ENCODE measurements around the gene UPK2.
"Not testable (repeated sequence)": the region's sequence is repeated elsewhere in the genome, so short reads cannot be mapped to it uniquely, and the experiment has no call there.

The UPK2 gene

GRCh38 chr11:118988280-118988679 lies 32.2 kb downstream of the UPK2 start:
- in situ Hi-C loops (cut with HindIII; ENCODE audit: low sequenced_read_pairs): no loop called here
- no peak for DNase-seq (ENCODE audit: low read depth)
- H3K4me3 ChIP-seq (ENCODE audit: low read depth, low read length): no peak overlapping the region
- TF ChIP-seq CTCF (IDR thresholded peaks at IDR 0.05; ENCODE audit: low read depth, low read length, missing control alignments): no peak

GRCh38 chr11:118991486-118992038 lies 35.5 kb downstream of the UPK2 start:
- in situ Hi-C loops (cut with HindIII; ENCODE audit: low sequenced_read_pairs); DNase-seq (ENCODE audit: low read depth); H3K4me3 ChIP-seq (ENCODE audit: low read depth, low read length): not testable (repeated sequence)

GRCh38 chr11:118996926-118997626 lies 41.0 kb downstream of the UPK2 start:
- peak overlapping the region; percentile 66 for H3K4me3 ChIP-seq (ENCODE audit: low read depth, low read length)
- no peak for DNase-seq (ENCODE audit: low read depth)
- in situ Hi-C loops (cut with HindIII; ENCODE audit: low sequenced_read_pairs): no loop called here
- peak; percentile 27 for TF ChIP-seq CTCF (IDR thresholded peaks at IDR 0.05; ENCODE audit: low read depth, low read length, missing control alignments)

GRCh38 chr11:118997627-118998387 lies 41.7 kb downstream of the UPK2 start, which contains the start of gene CENATAC:
Gene CENATAC, plus strand, starts transcription at chr11:118998138. Its CDS starts 60 bp downstream, at chr11:118998198.
- peak within 1 kb of the TSS; percentile 66 for H3K4me3 ChIP-seq (ENCODE audit: low read depth, low read length)
- peak; percentile 45 for DNase-seq (ENCODE audit: low read depth)
- TF ChIP-seq CTCF (IDR thresholded peaks at IDR 0.05; ENCODE audit: low read depth, low read length, missing control alignments): no peak
- in situ Hi-C loops (cut with HindIII; ENCODE audit: low sequenced_read_pairs): no loop called here

GRCh38 chr11:118998388-118998717 lies 42.3 kb downstream of the UPK2 start:
- in situ Hi-C loops (cut with HindIII; ENCODE audit: low sequenced_read_pairs): no loop called here
- peak overlapping the region; percentile 66 for H3K4me3 ChIP-seq (ENCODE audit: low read depth, low read length)
- DNase-seq (ENCODE audit: low read depth): no peak
- no peak for TF ChIP-seq CTCF (IDR thresholded peaks at IDR 0.05; ENCODE audit: low read depth, low read length, missing control alignments)

GRCh38 chr11:118998822-118999221 lies 42.7 kb downstream of the UPK2 start:
- in situ Hi-C loops (cut with HindIII; ENCODE audit: low sequenced_read_pairs): no loop called here
- TF ChIP-seq CTCF (IDR thresholded peaks at IDR 0.05; ENCODE audit: low read depth, low read length, missing control alignments): no peak
- peak overlapping the region; percentile 66 for H3K4me3 ChIP-seq (ENCODE audit: low read depth, low read length)
- peak; percentile 81 for DNase-seq (ENCODE audit: low read depth)

GRCh38 chr11:119000906-119001305 lies 44.8 kb downstream of the UPK2 start:
- no peak for DNase-seq (ENCODE audit: low read depth)
- no peak for TF ChIP-seq CTCF (IDR thresholded peaks at IDR 0.05; ENCODE audit: low read depth, low read length, missing control alignments)
- in situ Hi-C loops (cut with HindIII; ENCODE audit: low sequenced_read_pairs): no loop called here
- no peak overlapping the region for H3K4me3 ChIP-seq (ENCODE audit: low read depth, low read length)

All from astrocyte of the cerebellum (primary cell).